Muscle layer of duodenum (tissue), 2 donors: ENCODE measurements around the gene APOL1.

Experiments
- H3K27ac ChIP-seq: one replicate; pipeline ENCODE4 v1.7.0; 2013; ENCODE audit warnings: mild to moderate bottlenecking, low read length
- H3K27me3 ChIP-seq: one replicate; pipeline ENCODE4 v1.7.0; 2013; ENCODE audit warnings: low read depth, mild to moderate bottlenecking, control low read depth, low read length
- H3K36me3 ChIP-seq, 2 donors: one replicate each; pipeline ENCODE4 v1.7.0; 2013; ENCODE audit warnings: low read length in 2 of 2, control low read depth in 1 of 2, mild to moderate bottlenecking in 1 of 2; ENCODE audit not compliant: insufficient read depth in 2 of 2, control insufficient read depth in 1 of 2
- H3K4me1 ChIP-seq, 2 donors: one replicate each; pipeline ENCODE4 v1.7.0; 2013; ENCODE audit warnings: low read length in 2 of 2, mild to moderate bottlenecking in 2 of 2, control low read depth in 1 of 2, moderate library complexity in 1 of 2; ENCODE audit not compliant: insufficient read depth in 2 of 2, control insufficient read depth in 1 of 2
- H3K4me3 ChIP-seq, 2 donors: one replicate each; pipeline ENCODE4 v1.7.0; 2013; ENCODE audit warnings: low read length in 2 of 2, low read depth in 1 of 2, mild to moderate bottlenecking in 1 of 2
- H3K9me3 ChIP-seq, 2 donors: one replicate each; pipeline ENCODE4 v1.7.0; 2013; ENCODE audit warnings: low read length in 2 of 2, control low read depth in 1 of 2, mild to moderate bottlenecking in 1 of 2; ENCODE audit not compliant: control insufficient read depth in 1 of 2
- donor health status: healthy.

APOL1 gene

DNA sequence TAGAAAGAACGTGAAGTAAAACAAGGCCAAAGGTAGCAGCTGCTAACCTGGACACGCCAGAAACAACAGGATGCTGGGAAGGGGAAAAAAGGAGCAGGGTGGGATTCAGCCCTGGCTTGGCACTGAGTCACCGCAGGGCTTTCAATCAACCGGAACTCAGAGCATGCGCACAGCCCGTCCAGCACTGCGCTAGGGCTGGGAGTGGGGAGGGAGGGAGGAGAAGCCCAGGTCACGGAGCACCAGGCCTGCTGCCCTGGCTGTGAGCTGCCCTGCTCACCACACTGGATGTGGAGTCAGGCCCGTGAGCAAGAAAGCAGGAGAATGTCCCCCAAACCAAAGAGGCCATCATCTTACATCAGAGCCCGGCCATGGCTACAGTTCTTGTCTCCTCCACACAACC is 51.5 kb downstream of the APOL1 start:
- Histone ChIP-seq H3K36me3 (peaks cover 93 to 99% of the 10 kb centered on the region in 2 donors), H3K27ac (no peak overlapping the region), H3K4me3 (no peak overlapping the region), H3K27me3 (no peaks in the 10 kb centered on the region), H3K4me1 (peaks cover 0 to 27% of the 10 kb centered on the region in 2 donors), H3K9me3 (no peaks in the 10 kb centered on the region)

DNA sequence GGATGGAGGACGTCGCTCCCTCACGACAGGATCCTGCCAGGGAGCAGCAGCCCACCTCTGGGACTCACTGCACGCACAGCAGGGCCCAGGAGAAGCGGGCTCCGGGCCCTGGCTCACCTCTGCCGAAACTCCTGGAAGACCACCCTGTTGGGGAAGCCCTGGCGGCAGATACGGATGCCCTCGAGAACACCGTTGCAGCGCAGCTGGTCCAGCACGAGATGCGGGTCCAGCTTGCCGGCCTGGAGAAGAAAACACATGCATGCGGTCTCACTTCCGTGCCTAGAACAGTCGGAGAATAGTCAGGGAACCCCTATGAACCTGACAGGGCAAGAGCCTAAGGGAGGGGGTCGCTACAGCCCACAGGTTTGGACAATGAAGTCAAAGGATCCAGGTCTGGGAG is 52.9 kb downstream of the APOL1 start:
- peaks cover 0 to 27% of the 10 kb centered on the region in 2 donors for H3K4me1 ChIP-seq
- no peaks in the 10 kb centered on the region for H3K27me3 ChIP-seq
- H3K4me3 ChIP-seq: no peak overlapping the region
- no peak overlapping the region for H3K27ac ChIP-seq
- H3K9me3 ChIP-seq: no peaks in the 10 kb centered on the region
- peaks cover 85 to 94% of the 10 kb centered on the region in 2 donors for H3K36me3 ChIP-seq

DNA sequence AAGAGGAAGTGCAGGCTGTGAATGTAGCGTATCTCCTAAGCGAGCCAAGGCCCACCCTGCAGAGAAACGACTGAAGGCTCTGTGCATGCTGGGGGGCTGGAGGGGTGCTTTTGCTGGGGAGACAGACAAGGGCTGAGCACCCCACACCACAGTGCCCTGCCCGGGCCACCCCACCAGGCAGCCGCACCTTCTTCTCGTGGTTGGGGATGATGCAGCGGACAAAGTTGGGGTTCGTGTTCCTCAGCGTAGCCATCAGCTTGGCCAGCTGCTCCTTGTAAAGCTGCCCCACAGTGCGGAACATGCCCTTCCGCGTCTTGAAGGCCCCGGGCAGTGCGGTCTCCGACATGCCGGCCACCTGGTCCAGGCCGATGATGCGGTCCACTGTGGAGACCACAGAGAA is 53.3 kb downstream of the APOL1 start:
- no peak overlapping the region for H3K4me3 ChIP-seq
- peaks cover 0 to 27% of the 10 kb centered on the region in 2 donors for H3K4me1 ChIP-seq
- no peaks in the 10 kb centered on the region for H3K9me3 ChIP-seq
- no peak overlapping the region for H3K27ac ChIP-seq
- H3K36me3 ChIP-seq: peaks cover 85 to 94% of the 10 kb centered on the region in 2 donors
- H3K27me3 ChIP-seq: no peaks in the 10 kb centered on the region

DNA sequence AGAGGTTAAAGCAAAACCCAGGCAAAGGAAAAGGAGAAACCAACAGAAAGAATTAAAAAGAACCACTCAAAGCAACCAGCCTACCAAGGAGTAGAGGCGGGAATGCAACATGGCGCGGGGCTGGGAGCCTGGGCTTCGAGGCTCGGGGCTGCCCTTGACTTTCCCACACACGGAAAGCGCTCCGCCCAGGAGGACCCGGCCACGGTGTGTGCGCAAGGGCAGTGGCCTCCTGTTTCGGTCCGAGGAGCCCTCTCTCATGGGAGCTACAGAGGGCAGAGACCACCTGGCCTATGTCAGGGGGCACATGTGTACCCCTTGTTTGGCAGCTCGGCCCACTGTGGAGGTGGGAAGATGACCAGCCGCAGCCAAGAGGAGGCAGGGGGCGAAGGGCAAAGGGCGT is 55.9 kb downstream of the APOL1 start:
- no peak overlapping the region for H3K27ac ChIP-seq
- H3K36me3 ChIP-seq: peaks cover 81 to 93% of the 10 kb centered on the region in 2 donors

DNA sequence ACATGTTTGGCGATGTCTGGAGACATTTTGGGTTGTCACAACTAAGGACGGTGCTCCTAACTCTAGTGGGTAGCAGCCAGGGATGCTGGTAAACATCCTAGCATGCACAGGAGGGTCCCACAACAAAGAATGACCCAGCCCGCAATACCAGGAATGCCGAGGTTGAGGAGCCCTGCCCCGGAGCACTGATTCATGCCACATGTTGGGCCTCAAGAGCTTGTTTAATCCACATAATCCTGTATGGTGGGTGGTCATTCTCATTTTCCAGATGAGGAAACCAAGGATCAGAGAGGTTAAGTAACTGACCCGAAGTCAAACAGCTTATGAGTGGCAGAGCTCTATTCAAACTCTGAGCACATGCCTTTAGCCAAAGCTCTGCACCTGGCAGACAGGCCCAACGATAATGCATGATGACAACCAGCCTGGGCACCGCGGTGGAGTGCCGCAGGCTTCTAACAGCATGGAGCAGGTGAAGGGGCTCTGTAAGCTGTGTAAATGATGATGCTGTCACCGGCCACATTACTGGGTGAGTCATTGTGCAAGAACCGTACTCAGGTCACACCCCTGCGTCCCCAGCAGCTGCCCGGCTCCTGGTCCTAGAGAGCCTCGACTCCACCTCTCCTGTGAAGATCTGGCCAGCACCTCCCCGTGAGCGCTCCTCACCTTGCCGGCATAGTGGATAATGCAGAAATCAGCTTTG is 58.6 kb downstream of the APOL1 start:
- H3K27me3 ChIP-seq: no peaks in the 10 kb centered on the region
- H3K36me3 ChIP-seq: peaks cover 64 to 88% of the 10 kb centered on the region in 2 donors
- H3K27ac ChIP-seq: no peak overlapping the region
- H3K4me1 ChIP-seq: peaks cover 0 to 3% of the 10 kb centered on the region in 2 donors
- no peaks in the 10 kb centered on the region for H3K9me3 ChIP-seq
- H3K4me3 ChIP-seq: no peak overlapping the region

More for the DNA sequence above, 55.9 kb downstream of the APOL1 start:
- Histone ChIP-seq H3K27me3 (no peaks in the 10 kb centered on the region), H3K4me3 (no peak overlapping the region), H3K9me3 (no peaks in the 10 kb centered on the region), H3K4me1 (peaks cover 0 to 8% of the 10 kb centered on the region in 2 donors)

DNA sequence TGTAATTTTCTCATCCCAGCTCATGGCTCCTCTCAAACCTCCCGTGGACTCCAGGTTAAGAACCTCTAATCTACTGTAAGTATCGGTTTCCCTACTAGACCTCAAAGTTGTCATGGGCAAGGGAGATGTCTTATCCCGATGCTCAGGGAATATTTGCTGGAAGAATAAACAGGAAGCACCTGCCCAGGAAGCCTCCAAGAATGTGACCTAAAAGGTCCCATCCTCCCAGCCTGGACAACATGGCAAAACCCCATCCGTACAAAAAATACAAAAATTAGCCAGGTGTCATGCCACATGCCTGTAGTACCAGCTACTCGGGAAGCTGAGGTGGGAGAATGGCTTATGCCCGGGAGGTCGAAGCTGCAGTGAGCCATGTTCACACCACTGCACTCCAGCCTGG is 62.4 kb downstream of the APOL1 start:
- no peaks in the 10 kb centered on the region for H3K27me3 ChIP-seq
- peaks cover 0 to 3% of the 10 kb centered on the region in 2 donors for H3K4me1 ChIP-seq
- no peak overlapping the region for H3K27ac ChIP-seq
- H3K36me3 ChIP-seq: peaks cover 73 to 83% of the 10 kb centered on the region in 2 donors
- no peak overlapping the region for H3K4me3 ChIP-seq
- H3K9me3 ChIP-seq: no peaks in the 10 kb centered on the region

DNA sequence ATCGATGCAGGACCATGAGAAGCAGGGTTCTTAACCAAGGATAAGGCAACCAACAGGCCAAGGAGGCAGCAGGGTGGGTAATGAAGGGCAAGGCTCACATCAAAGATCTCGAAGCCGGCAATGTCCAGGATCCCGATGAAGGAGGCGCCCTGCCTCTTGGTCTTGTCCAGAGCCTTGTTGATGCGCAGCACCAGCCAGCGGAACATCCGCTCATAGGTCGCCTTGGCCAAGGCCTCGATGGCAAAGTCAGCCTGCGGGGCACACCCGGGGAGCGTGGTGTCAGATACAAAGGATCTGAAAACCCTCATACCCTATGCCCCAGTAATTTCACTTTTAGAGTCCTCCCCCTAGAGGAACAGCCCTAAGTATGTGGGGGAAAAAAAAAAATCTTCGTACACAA is 63.5 kb downstream of the APOL1 start:
- H3K27me3 ChIP-seq: no peaks in the 10 kb centered on the region
- H3K4me3 ChIP-seq: no peak overlapping the region
- no peaks in the 10 kb centered on the region for H3K9me3 ChIP-seq
- peaks cover 0 to 7% of the 10 kb centered on the region in 2 donors for H3K4me1 ChIP-seq
- peaks cover 73 to 83% of the 10 kb centered on the region in 2 donors for H3K36me3 ChIP-seq
- no peak overlapping the region for H3K27ac ChIP-seq
